ENCODE measurements around the gene KLK10. TPM values are rescaled to one million over a fixed set of nuclear protein-coding genes. Genes with fewer than 3 reads are reported as not detected.
"Not testable (repeated sequence)": the region's sequence is repeated elsewhere in the genome, so short reads cannot be mapped to it uniquely, and the experiment has no call there.

Gene KLK10
- total RNA-seq, 4 donors from 2014 or later = 0.22 to 3.1 (median 1.4) TPM; not detected in 1

DNA sequence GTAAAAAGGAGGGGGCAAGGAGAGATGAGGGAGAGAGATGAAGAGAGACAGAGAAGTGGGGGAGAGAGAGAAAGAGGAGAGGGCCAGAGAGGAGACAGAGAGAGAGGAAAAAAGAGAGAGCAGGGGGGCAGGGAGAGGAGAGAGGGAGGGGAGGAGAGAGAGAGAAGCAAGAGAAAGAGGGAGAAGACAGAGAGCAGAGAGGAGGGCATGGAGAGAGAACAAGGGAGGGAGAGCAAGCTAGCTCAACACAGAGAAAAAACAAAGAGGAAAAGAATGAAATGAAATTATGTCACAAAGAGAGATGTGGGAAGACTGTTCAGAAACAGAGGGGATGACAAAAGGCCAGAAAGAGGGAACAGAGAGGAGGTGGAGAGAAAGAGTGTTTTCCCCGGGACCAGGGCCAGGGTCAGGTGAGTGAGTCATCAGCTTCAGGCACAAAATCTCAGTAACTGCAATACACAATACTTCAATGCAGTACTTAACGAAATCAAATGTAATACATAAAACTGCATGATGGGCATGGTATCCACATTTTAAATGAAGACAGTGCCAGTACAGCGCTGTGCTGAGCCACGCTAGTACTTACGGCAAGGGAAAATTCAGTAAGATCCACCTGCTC lies 40.6 kb downstream of the KLK10 start:
- no peaks in the 10 kb centered on the region for H3K36me3 ChIP-seq
- no peaks in the 10 kb centered on the region for H3K4me1 ChIP-seq
- WGBS, 2 donors = 55 to 61% methylated on average over 5 of the region's 5 CpGs
- no peak overlapping the region for H3K27ac ChIP-seq
- TF ChIP-seq EP300 (IDR thresholded peaks at IDR 0.05) (no peak), POLR2A (IDR thresholded peaks at IDR 0.05) (no peak)
- TF ChIP-seq, protein P1, sequence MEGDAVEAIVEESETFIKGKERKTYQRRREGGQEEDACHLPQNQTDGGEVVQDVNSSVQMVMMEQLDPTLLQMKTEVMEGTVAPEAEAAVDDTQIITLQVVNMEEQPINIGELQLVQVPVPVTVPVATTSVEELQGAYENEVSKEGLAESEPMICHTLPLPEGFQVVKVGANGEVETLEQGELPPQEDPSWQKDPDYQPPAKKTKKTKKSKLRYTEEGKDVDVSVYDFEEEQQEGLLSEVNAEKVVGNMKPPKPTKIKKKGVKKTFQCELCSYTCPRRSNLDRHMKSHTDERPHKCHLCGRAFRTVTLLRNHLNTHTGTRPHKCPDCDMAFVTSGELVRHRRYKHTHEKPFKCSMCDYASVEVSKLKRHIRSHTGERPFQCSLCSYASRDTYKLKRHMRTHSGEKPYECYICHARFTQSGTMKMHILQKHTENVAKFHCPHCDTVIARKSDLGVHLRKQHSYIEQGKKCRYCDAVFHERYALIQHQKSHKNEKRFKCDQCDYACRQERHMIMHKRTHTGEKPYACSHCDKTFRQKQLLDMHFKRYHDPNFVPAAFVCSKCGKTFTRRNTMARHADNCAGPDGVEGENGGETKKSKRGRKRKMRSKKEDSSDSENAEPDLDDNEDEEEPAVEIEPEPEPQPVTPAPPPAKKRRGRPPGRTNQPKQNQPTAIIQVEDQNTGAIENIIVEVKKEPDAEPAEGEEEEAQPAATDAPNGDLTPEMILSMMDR (IDR thresholded peaks at IDR 0.05) = no peak
- no peaks in the 10 kb centered on the region for H3K27me3 ChIP-seq
- H3K9me3 ChIP-seq = no peaks in the 10 kb centered on the region
- no peak for DNase-seq (ENCODE audit: low spot score in 2 of 2)
- H3K4me3 ChIP-seq = no peak overlapping the region

DNA sequence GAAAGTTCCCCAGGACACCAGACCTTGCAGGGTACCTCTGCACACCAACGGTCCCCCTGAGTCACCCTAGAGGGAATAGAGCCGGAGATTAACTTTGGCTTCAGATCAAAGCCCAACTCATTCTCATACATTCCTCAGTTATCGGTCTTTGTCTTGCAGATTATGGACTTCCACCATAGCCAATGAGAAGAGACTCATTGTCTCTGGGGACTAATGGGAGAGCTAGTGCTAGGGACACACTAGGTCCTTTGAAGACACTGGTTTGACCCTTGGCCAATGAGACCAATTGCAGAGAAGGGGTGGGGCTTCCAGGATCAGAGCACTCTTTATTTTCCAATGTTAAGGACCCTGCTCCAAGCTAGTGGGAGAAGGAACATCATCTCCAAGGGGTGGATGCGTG lies 41.9 kb downstream of the KLK10 start:
- no peak for TF ChIP-seq POLR2A (IDR thresholded peaks at IDR 0.05)
- TF ChIP-seq EP300 (IDR thresholded peaks at IDR 0.05) = no peak
- TF ChIP-seq, protein P1 (IDR thresholded peaks at IDR 0.05) = no peak
- Histone ChIP-seq H3K27me3 (no peaks in the 10 kb centered on the region), H3K36me3 (no peaks in the 10 kb centered on the region), H3K4me3 (no peak overlapping the region), H3K9me3 (no peaks in the 10 kb centered on the region), H3K4me1 (no peaks in the 10 kb centered on the region), H3K27ac (no peak overlapping the region)
- WGBS, 2 donors = 52 to 53% methylated on average over 4 of the region's 4 CpGs
- DNase-seq (ENCODE audit: low spot score in 2 of 2) = no peak

DNA sequence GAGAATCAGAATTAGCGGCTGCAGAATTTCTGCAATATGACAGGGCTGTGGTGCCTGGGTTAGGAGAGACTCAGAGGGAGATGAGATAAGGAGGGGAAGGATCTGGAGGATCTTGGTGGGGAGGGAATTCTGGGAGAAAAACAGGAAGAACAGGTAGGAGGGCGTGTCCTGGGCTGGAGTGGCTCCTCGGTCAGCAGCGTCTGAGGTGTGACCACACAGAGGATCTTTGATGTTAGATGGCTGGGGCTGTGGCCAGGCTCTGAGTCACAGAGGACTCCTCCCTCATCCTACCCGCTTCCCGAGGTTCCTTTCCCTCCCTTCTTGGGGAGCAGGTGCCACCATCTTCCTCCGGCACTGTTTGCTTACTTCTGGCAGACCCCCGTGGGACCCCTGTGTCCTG lies 43.7 kb downstream of the KLK10 start:
- Histone ChIP-seq H3K36me3 (no peaks in the 10 kb centered on the region), H3K27me3 (no peaks in the 10 kb centered on the region), H3K4me3 (no peak overlapping the region), H3K27ac (no peak overlapping the region), H3K9me3 (no peaks in the 10 kb centered on the region), H3K4me1 (no peaks in the 10 kb centered on the region)
- DNase-seq (ENCODE audit: low spot score in 2 of 2) = no peak
- no peak for TF ChIP-seq EP300 (IDR thresholded peaks at IDR 0.05)
- TF ChIP-seq, protein P1 (IDR thresholded peaks at IDR 0.05) = no peak
- TF ChIP-seq POLR2A (IDR thresholded peaks at IDR 0.05) = no peak
- WGBS, 2 donors = 28 to 32% methylated on average over 8 of the region's 8 CpGs

DNA sequence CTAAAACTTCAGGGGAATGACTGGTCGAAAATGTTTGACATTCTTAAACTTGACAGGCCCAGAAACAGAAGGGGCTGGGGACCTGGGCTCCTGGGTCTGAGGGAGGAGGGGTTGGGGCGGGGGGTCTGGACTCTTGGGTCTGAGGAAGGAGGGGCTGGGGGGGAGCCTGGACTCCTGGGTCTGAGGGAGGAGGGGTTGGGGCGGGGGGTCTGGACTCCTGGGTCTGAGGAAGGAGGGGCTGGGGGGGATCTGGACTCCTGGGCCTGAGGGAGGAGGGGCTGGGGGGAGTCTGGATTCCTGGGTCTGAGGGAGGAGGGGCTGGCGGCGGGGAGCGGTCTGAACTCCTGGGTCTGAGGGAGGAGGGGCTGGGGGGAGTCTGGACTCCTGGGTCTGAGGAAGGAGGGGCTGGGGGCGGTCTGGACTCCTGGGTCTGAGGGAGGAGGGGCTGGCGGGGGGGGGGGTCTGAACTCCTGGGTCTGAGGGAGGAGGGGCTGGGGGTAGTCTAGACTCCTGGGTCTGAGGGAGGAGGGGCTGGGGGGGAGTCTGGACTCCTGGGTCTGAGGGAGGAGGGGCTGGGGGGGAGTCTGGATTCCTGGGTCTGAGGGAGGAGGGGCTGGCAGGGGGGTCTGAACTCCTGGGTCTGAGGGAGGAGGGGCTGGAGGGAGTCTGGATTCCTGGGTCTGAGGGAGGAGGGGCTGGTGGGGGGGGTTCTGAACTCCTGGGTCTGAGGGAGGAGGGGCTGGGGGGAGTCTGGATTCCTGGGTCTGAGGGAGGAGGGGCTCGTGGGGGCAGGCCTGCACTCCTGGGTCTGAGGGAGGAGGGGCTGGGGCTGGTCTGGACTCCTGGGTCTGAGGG lies 44.6 kb downstream of the KLK10 start:
- no peak overlapping the region for H3K4me3 ChIP-seq
- TF ChIP-seq, protein P1 (IDR thresholded peaks at IDR 0.05) = no peak
- TF ChIP-seq POLR2A (IDR thresholded peaks at IDR 0.05) (no peak), EP300 (IDR thresholded peaks at IDR 0.05) (no peak)

DNA sequence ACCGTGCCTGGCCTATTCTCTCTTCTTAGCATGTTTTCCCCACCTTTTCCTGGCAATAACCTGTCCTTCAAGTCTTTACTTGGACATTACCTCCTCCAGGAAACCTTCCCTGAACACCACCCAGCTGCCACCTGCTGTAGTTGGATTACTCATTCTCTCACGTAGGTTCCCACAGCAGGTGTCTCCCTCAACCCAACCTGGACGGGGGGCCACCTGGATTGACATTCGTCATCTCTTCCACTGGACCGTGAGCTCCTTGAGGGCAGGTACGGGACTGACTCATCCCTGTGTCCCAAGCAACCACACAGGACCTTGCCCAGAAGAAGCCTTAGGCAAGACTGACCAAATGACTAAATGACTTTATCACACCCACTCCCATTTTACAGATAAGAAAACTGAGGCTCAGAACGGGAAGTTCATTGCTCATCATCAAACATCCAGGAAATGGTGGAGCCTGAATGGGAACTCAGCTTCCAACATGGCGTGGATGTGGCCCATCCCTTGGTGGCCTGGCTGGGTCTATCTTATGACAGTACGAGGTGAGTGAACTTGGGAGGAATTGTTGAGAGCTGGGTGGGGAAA lies 46.6 kb downstream of the KLK10 start:
- Histone ChIP-seq H3K27ac (no peak overlapping the region), H3K4me3 (no peak overlapping the region), H3K4me1 (peaks cover 0 to 9% (median 0%) of the 10 kb centered on the region in 4 donors), H3K36me3 (no peaks in the 10 kb centered on the region), H3K9me3 (no peaks in the 10 kb centered on the region), H3K27me3 (peaks cover 0 to 4% of the 10 kb centered on the region in 2 donors)
- DNase-seq (ENCODE audit: low spot score in 2 of 2) = no peak
- WGBS, 2 donors = 85% methylated on average over 9 of the region's 9 CpGs
- TF ChIP-seq, protein P1 (IDR thresholded peaks at IDR 0.05) = no peak
- TF ChIP-seq POLR2A (IDR thresholded peaks at IDR 0.05) (no peak), EP300 (IDR thresholded peaks at IDR 0.05) (no peak)

More for the DNA sequence above, 44.6 kb downstream of the KLK10 start:
- no peaks in the 10 kb centered on the region for H3K9me3 ChIP-seq
- H3K27me3 ChIP-seq = no peaks in the 10 kb centered on the region
- no peak overlapping the region for H3K27ac ChIP-seq
- DNase-seq (ENCODE audit: low spot score in 2 of 2) = no peak
- H3K36me3 ChIP-seq = no peaks in the 10 kb centered on the region
- 13 to 22% methylated on average over 1 to 2 of the region's 9 CpGs for WGBS, 2 donors
- H3K4me1 ChIP-seq = no peaks in the 10 kb centered on the region

DNA sequence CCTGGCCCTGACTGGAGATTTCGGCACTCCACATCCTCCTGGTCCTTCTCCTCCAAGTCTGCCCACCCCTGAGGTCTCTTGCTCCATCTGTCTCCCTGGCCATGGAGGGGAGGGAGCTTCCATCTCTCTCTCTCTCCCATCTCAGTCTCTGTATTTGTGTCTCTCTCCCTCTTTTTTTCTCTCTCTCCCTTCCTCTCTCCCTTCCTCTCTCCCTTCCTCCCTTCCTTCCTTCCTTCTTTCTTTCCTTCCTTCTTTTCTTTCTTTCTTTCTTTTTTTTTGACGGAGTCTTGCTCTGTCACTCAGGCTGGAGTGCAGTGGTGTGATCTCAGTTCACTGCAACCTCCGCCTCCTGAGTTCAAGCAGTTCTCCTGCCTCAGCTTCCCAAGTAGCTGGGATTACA lies 49.7 kb downstream of the KLK10 start:
- WGBS, 2 donors = 67 to 68% methylated on average over 3 of the region's 3 CpGs
- H3K4me1 ChIP-seq; H3K4me3 ChIP-seq; H3K27ac ChIP-seq; DNase-seq (ENCODE audit: low spot score in 2 of 2); H3K27me3 ChIP-seq; H3K9me3 ChIP-seq; H3K36me3 ChIP-seq: not testable (repeated sequence)
